ENCODE results near the gene SPEF1.

DNA sequence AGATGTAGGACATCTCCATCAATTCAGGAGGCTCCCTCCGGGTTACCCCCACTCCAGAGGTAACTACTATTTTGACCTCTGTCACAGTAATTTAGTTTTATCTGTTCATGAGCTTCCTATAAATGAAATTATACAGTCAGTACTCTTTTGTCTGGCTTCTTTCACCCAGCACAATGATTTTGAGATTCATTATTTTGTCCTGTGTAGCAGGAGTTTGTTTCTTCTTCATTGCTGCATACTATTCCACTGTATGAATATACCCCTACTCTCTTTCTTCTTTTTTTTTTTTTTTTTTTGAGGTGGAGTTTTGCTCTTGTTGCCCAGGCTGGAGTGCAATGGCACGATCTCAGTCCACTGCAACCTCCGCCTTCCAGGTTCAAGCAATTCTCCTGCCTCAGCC is 27.3 kb upstream of the SPEF1 start:
- TF ChIP-seq, protein P1, sequence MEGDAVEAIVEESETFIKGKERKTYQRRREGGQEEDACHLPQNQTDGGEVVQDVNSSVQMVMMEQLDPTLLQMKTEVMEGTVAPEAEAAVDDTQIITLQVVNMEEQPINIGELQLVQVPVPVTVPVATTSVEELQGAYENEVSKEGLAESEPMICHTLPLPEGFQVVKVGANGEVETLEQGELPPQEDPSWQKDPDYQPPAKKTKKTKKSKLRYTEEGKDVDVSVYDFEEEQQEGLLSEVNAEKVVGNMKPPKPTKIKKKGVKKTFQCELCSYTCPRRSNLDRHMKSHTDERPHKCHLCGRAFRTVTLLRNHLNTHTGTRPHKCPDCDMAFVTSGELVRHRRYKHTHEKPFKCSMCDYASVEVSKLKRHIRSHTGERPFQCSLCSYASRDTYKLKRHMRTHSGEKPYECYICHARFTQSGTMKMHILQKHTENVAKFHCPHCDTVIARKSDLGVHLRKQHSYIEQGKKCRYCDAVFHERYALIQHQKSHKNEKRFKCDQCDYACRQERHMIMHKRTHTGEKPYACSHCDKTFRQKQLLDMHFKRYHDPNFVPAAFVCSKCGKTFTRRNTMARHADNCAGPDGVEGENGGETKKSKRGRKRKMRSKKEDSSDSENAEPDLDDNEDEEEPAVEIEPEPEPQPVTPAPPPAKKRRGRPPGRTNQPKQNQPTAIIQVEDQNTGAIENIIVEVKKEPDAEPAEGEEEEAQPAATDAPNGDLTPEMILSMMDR (IDR thresholded peaks at IDR 0.05 in 4 of 5, conservative IDR thresholded peaks at IDR 0.05 in 1 of 5) = no peak
- TF ChIP-seq POLR2A (IDR thresholded peaks at IDR 0.05) = no peak

Data from gastrocnemius medialis (tissue), 4 donors.